GM19328 (cell line): ENCODE results near the gene TROAP.
"Not testable (repeated sequence)": the region's sequence is repeated elsewhere in the genome, so short reads cannot be mapped to it uniquely, and the experiment has no call there.

Experiments
- ATAC-seq: cut with Tn5 transposase; IDR thresholded peaks from one replicate; pipeline ENCODE4 v1.9.1; 2021; ENCODE audit warnings: mild to moderate bottlenecking, moderate library complexity; ENCODE audit not compliant: unreplicated experiment

Gene TROAP

GRCh38 chr12:49366096-49366651, 43.1 kb downstream of the TROAP start:
- no peak for ATAC-seq

- peak; percentile 68 for ATAC-seq
Measured at GRCh38 chr12:49366652-49367380, 43.8 kb downstream of the TROAP start.

GRCh38 chr12:49367381-49368239, 44.6 kb downstream of the TROAP start, which contains the start of gene SPATS2:
Gene SPATS2 (plus strand): TSS chr12:49367462. CDS start chr12:49461013, 93,551 bp downstream.
- no peak for ATAC-seq

GRCh38 chr12:49368240-49368600, 45.2 kb downstream of the TROAP start:
- ATAC-seq: no peak

- no peak for ATAC-seq
Measured at GRCh38 chr12:49369411-49370145, 46.5 kb downstream of the TROAP start.

GRCh38 chr12:49370539-49370938, 47.5 kb downstream of the TROAP start:
- ATAC-seq: no peak

GRCh38 chr12:49375406-49375805, 52.4 kb downstream of the TROAP start:
- no peak for ATAC-seq

GRCh38 chr12:49377386-49377785, 54.3 kb downstream of the TROAP start:
- ATAC-seq: no peak

GRCh38 chr12:49380184-49380583, 57.1 kb downstream of the TROAP start:
- not testable (repeated sequence) for ATAC-seq
